Stimulated activated CD8-positive, alpha-beta memory T cell treated with anti-CD3 and anti-CD28 coated beads, Interleukin-15, amount 100 ng/mL, for 48 hours (primary cell): ENCODE results near the gene SLC25A39.
"Not testable (repeated sequence)": the region's sequence is repeated elsewhere in the genome, so short reads cannot be mapped to it uniquely, and the experiment has no call there.

Experiments
- DNase-seq, 2 donors: peaks; one replicate each; pipeline ENCODE4 v3.0.0-alpha.2; 2020; ENCODE audit warnings: low read depth in 2 of 2

Gene SLC25A39, protein sequence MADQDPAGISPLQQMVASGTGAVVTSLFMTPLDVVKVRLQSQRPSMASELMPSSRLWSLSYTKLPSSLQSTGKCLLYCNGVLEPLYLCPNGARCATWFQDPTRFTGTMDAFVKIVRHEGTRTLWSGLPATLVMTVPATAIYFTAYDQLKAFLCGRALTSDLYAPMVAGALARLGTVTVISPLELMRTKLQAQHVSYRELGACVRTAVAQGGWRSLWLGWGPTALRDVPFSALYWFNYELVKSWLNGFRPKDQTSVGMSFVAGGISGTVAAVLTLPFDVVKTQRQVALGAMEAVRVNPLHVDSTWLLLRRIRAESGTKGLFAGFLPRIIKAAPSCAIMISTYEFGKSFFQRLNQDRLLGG

DNA sequence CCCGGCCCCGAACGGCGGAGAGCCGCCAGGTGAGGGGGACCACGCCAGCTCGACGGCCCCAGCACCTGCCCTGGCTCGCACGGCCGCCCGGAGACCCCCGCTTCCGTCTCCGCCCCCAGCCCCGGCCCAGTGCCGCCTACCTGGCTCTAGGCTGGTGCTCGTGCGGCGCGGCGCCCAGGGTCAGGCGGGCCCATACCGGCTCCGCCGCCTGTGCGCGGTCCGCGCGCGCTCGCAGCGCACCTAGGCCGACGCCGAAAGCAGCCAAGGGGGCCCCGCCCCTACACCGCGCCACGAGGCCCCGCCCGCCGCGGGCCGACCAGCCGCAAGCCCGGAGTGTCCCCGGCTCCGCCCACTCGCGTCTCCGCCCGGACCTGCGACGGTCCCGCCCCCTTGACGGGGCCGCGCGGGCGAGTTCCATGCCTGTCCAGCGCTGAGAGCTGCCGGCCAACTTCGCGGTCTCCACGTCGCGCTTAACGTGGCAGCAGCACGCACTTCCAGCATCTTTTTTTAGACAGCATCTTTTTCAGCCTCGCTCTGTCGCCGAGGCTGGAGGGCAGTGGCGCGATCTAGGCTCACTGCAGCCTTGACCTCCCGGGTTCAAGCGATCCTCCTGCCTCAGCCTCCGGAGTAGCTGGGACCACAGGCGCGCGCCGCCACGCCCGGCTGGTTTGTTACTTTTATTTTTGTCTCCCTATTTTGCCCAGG, at the start of gene SLC25A39:
Gene SLC25A39, minus strand, starts transcription at position 253 of the 705 bp plus-strand sequence. CDS start 1,261 bp downstream, outside the sequence.
- peak; percentile 93 to 94 for DNase-seq

GRCh38 chr17:44372036-44372435, 47.4 kb upstream of the SLC25A39 start:
- no peak for DNase-seq

GRCh38 chr17:44369414-44370023, 44.9 kb upstream of the SLC25A39 start:
- DNase-seq: not testable (repeated sequence)

- not testable (repeated sequence) for DNase-seq
These were observed 44.0 kb upstream of the SLC25A39 start for GRCh38 chr17:44368391-44369243.

DNA sequence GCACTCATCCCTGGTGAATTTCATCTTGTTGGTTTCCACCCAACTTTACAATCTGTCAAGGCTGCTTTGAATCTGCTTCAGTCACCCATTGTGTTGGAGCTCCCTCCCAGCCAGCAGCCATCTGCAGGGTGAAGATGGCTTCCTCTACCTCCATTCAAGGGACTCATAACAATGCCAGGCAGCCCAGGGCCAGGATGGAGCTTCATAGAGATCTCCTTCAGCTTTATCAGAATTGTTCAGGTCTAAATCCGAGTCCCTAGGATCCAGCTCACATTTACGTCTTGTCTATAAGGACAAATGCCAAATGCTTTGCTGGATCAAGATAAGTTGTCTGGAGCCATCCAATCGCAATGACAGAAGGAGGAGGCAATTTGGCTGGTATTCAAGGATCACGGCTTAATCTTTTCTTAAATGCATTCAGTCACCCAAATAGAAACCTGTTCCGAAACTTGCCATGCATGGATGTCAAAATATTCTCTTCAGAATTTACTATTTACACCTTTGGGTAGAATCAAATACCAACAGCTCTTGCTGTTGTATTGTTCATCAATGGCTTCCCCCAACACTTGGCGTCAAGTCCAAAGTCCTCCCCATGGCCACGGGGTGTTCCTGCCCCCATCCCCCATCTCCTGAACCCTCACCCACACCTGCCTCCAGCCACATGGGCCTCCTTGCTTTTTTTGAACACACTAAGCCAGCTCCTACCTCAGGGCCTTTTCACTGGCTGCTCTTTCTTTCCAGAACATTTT, 42.8 kb upstream of the SLC25A39 start:
- no peak for DNase-seq

DNA sequence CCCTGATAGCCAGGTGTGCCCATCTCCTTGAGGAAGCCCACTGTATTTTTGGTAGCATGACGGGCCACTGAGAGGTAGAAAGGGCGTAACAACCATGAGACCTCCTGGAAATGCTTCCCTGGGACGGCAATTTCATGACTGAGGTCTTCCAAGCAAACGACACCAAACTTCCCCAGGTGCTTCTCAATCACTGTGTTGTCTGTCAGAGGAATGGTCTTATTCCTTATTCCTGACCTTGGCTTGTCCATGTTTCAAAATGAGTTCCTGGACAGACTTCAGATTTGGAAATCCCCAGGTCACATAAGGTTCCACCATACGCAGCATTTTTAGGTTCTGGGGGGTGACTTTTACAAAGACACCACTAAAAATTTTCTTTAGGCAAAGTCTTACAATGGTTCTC, 40.4 kb upstream of the SLC25A39 start:
- not testable (repeated sequence) for DNase-seq

DNA sequence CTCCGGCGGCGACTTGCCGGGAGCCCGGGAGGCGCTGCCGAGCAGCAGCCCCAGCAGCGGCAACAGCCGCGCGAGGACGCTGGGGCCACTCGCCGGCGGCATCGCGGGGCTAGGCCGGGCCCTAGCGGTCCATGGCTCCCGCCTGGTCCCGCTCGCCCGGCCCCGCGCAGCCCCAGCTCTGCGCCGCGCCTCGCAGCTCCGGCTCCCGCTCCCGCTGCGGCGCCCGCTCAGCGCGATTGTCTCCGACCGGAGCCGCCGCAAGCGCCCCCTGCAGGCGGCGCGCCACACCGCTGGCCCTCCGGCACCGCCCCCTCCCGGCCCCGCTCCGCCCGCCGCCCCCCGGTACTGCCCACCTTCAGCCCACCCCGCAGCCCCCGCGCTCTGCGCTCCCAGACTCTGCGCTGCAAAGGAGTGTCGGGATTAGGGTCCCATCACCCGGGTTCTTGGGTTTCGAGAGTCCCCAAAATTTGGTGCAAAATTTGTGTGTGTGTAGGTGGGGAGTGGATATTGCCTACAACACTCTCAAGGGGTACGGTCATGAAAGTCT, 39.1 kb upstream of the SLC25A39 start, which contains the start of gene FAM171A2:
Gene FAM171A2, minus strand, starts transcription at position 241 of the 547 bp plus-strand sequence. Its CDS starts 139 bp downstream, at position 102.
- DNase-seq: peak; percentile 51 to 57

- no peak for DNase-seq
These were observed 38.5 kb upstream of the SLC25A39 start for GRCh38 chr17:44362949-44363612.

DNA sequence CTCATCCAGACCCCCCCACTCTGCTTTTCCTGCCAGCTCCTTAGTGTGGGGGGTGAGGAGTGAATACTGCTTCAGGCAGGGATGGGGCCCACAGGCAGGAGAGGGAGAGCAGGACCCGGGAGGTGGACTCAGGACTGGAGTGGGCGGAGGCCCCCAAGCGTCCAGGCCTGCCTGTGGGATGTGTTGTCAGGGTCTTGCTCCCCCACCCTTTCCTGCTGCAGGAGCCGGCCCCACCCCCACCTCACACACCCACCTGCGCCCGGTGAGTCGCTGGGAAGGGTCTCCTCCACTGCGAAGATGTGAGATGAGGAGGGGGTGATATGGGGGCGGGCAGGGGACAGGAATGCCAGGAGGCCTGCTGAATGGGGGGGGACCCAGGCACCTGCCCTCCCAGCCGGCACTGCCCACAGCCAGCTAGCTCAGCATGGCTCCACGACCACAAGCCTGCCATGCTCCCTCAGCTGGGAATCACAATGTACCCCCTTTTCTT, 37.9 kb upstream of the SLC25A39 start:
- no peak for DNase-seq

- DNase-seq: no peak
These were observed 37.0 kb upstream of the SLC25A39 start for GRCh38 chr17:44361292-44362260.

- no peak for DNase-seq
These were observed 36.2 kb upstream of the SLC25A39 start for GRCh38 chr17:44360826-44361225.

- no peak for DNase-seq
These were observed 35.5 kb upstream of the SLC25A39 start for GRCh38 chr17:44360144-44360533.

- DNase-seq: no peak
These were observed 35.0 kb upstream of the SLC25A39 start for GRCh38 chr17:44359458-44360143.

- DNase-seq: no peak
These were observed 34.4 kb upstream of the SLC25A39 start for GRCh38 chr17:44359006-44359405.

DNA sequence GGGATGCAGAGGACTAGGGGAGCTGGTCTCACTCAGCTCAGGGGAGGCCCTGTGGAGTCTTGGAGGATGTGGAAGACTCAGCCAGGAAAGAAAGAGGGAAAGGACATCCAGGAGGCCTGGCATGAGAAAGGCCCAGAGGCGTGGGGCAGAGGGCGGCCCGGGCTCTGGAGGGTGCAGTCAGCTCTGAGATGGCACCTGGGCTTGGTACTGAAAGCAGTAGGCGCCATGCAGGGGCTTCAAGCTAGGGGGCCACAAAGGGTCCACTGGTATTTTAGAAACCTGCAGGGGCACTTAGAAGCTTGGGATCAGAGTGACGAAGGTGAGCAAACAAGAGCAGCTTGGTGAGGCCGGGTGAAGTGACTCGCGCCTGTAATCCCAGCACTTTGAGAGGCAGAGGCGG, 33.4 kb upstream of the SLC25A39 start:
- DNase-seq: no peak

DNA sequence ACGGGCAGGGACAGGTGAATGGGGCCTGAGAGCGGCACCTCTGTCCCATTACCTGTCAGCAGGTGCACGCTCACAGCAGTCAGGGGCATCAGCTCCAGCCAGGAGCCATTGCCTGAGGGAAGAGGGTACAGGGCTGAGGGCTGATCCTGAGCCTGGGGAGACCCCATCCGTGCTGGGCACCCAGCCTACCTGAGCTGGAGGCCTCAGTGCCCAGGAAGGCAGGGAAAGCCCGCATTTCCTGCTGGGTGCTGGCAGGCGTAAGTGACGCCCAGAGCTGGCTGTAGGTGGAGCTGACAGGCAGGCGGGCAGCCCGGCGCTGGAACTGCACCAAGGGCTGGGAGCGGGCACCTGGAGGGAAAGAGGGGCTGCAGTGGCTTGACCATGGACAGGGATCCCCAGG, 31.6 kb upstream of the SLC25A39 start:
- DNase-seq: no peak

GRCh38 chr17:44355642-44356099, 31.0 kb upstream of the SLC25A39 start:
- DNase-seq: no peak
